ENCODE measurements around the gene ACER3. TPM values are rescaled to one million over a fixed set of nuclear protein-coding genes. Genes with fewer than 3 reads are reported as not detected.

The ACER3 gene
- total and polyA plus RNA-seq, 2 of the 4 experiments (the other 2 are of a cell fraction), result 3.5 to 10.0 TPM

GRCh38 chr11:76977791-76978190 is 117.1 kb downstream of the ACER3 start:
- Histone ChIP-seq H3K27ac (ENCODE audit: insufficient read depth, low read length) (no peak overlapping the region), H3K9me3 (ENCODE audit: control insufficient read depth, insufficient read depth, low read length) (peaks cover 1% of the 10 kb centered on the region; the same call in 1 of the 2 replicates), H3K23ac (ENCODE audit: low read depth, low read length) (no peak overlapping the region), H2AK9ac (replicated peaks; ENCODE audit: low read depth, low read length, poor library complexity) (no peak overlapping the region), H2BK20ac (ENCODE audit: low read depth, low read length) (no peak overlapping the region), H4K5ac (ENCODE audit: low read depth, low read length) (no peak overlapping the region), H3K9ac (ENCODE audit: low read depth, low read length) (no peak overlapping the region), H4K8ac (ENCODE audit: low read depth in 2 of 2, low read length in 2 of 2) (no peak overlapping the region), H3K4me2 (ENCODE audit: low read depth, low read length) (no peak overlapping the region), H3K4ac (ENCODE audit: low read depth, low read length) (no peak overlapping the region), H3K27me3 (ENCODE audit: control insufficient read depth, insufficient read depth, low read length) (no peaks in the 10 kb centered on the region), H4K20me1 (ENCODE audit: insufficient read depth, low read length) (no peaks in the 10 kb centered on the region), H2BK120ac (ENCODE audit: low read depth, low read length) (no peak overlapping the region), H3K4me1 (ENCODE audit: control insufficient read depth, insufficient read depth, low read length) (no peaks in the 10 kb centered on the region), H3K14ac (replicated peaks; ENCODE audit: low read depth, low read length) (no peak overlapping the region), H2BK5ac (ENCODE audit: low read depth, low read length, poor library complexity, severe bottlenecking) (no peak overlapping the region), H3K56ac (ENCODE audit: extremely low read depth, insufficient read depth, low read length) (no peak overlapping the region), H2BK15ac (ENCODE audit: low read depth, low read length) (no peak overlapping the region), H2AFZ (replicated peaks; ENCODE audit: low read length, poor library complexity) (no peak overlapping the region), H3K18ac (ENCODE audit: low read depth, low read length) (no peak overlapping the region), H2AK5ac (ENCODE audit: low read depth, low read length) (no peak overlapping the region), H4K91ac (ENCODE audit: insufficient read depth, low read depth, low read length) (no peak overlapping the region), H3K36me3 (ENCODE audit: control insufficient read depth, insufficient read depth, low read length) (no peaks in the 10 kb centered on the region), H3K4me3 (ENCODE audit: insufficient read depth, low read depth, low read length) (no peak overlapping the region), H3K9me1 (ENCODE audit: insufficient read depth, low read length) (no peaks in the 10 kb centered on the region), H3K79me1 (ENCODE audit: low read depth in 1 of 2, low read length in 2 of 2) (no peaks in the 10 kb centered on the region)
- no peak for ATAC-seq (ENCODE audit: low read depth)
- no peak for DNase-seq
- intact Hi-C loops (cut with micrococcal nuclease) (loop anchor here (10.0 kb wide), 1 partner anchor 57 kb away; the partner anchor contains the start of gene B3GNT6), in situ Hi-C loops (cut with MboI; ENCODE audit: low sequenced_read_pairs) (no loop called here), dilution Hi-C loops (cut with HindIII; ENCODE audit: low sequenced_read_pairs, unreplicated experiment) (no loop called here)
- TF ChIP-seq MAFK (IDR thresholded peaks at IDR 0.05; ENCODE audit: low read depth, low read length) (no peak), MAZ (IDR thresholded peaks at IDR 0.05; ENCODE audit: borderline replicate concordance, low read depth, low read length) (no peak), CEBPB (IDR thresholded peaks at IDR 0.05; ENCODE audit: low read depth, low read length) (no peak), ELK1 (IDR thresholded peaks at IDR 0.05; ENCODE audit: borderline replicate concordance, low read depth, low read length) (no peak), RAD21 (IDR thresholded peaks at IDR 0.05; ENCODE audit: low read length) (no peak)
- 100% methylated on average over 1 of the region's 8 CpGs; no CpG with 5 or more reads in 1 of the 2 experiments for WGBS, 2 experiments (ENCODE audit: extremely low coverage in 2 of 2, insufficient read length in 1 of 2)
- no TSS peak for BruUV-seq (replicated peaks)
- POLR2A ChIA-PET (ENCODE audit: unreplicated experiment), result no interaction called here
- CTCF ChIA-PET, result no interaction called here
